Stimulated activated CD8-positive, alpha-beta memory T cell treated with anti-CD3 and anti-CD28 coated beads, Interleukin-4, amount 100 ng/mL, for 4 hours (primary cell): Measurements from ENCODE around the gene RBP7.
"Not testable (repeated sequence)": the region's sequence is repeated elsewhere in the genome, so short reads cannot be mapped to it uniquely, and the experiment has no call there.

Source experiments
- DNase-seq, 2 donors: peaks; one replicate each; pipeline ENCODE4 v3.0.0-alpha.2; 2020; ENCODE audit warnings: low read depth in 2 of 2, low spot score in 1 of 2

Gene RBP7

DNA sequence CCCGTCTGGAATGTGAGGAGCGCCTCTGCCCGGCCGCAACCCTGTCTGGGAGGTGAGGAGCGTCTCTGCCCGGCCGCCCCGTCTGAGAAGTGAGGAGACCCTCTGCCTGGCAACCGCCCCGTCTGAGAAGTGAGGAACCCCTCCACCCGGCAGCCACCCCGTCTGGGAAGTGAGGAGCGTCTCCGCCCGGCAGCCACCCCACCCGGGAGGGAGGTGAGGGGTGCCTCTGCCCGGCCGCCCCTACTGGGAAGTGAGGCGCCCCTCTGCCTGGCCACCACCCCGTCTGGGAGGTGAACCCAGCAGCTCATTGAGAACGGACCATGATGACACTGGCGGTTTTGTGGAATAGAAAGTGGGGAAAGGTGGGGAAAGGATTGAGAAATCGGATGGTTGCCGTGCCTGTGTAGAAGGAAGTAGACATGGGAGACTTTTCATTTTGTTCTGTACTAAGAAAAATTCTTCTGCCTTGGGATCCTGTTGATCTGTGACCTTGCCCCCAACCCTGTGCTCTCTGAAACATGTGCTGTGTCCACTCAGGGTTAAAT lies 32.0 kb downstream of the RBP7 start:
- DNase-seq = not testable (repeated sequence)

DNA sequence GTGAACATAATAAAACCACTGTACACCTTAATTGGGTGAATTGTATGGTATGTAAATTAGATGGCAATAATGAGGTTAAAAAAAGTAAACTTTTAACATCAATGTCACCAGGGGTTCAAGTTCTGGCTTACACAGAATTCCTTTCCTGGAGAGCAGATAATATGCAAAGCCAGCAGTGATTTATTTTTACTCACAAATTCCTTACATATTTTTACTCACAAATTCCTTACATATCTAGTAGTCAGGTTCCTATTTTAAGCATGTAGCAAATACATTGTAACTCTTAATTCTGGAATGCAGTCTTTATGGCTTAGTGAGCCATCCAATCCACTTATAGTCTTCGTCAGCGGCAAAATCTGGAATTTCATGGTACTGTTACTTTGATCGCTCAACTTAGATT lies 34.4 kb downstream of the RBP7 start:
- no peak for DNase-seq

DNA sequence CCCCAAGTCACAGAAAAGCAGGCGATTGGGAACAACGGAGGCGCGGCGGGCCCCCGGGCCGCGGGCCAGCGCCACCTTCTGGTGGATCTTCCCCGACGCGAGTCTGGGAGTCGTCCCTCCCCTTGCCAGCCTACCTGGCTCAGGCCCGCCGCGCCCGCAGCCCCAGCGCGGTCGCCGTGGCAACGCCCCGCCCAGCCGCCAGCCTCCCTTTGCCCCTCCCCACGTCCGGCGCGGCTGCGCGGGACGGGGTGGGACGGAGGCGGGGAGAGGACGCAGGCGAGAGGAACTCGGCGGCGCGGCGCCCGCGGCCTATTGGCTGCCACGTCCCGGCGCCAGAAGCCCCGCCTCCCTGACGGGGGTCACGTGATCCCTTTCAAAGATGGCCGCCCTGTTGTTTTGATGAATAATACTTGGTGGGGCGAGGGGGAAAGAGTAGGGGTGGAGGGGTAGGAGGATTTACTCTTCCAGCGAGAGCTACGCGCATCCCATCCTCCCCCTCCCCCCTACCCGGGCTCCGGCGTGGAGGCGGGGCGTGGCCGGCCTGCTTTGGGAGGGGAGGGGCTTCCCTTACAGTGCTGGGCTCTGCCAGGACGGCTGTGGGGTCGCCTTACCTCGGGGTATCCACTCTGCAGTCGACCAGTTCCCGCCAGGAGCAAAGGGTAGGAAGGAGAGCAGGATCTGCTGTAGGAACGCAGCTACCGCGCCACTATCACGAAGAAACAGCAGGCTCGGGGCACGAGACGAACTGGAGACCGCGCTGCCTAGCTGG lies 35.7 kb downstream of the RBP7 start, which contains the start of gene UBE4B:
Gene UBE4B, plus strand, starts transcription at position 369 of the 769 bp plus-strand sequence. CDS start 713 bp downstream, outside the sequence.
- DNase-seq = peak; percentile 92 to 96

DNA sequence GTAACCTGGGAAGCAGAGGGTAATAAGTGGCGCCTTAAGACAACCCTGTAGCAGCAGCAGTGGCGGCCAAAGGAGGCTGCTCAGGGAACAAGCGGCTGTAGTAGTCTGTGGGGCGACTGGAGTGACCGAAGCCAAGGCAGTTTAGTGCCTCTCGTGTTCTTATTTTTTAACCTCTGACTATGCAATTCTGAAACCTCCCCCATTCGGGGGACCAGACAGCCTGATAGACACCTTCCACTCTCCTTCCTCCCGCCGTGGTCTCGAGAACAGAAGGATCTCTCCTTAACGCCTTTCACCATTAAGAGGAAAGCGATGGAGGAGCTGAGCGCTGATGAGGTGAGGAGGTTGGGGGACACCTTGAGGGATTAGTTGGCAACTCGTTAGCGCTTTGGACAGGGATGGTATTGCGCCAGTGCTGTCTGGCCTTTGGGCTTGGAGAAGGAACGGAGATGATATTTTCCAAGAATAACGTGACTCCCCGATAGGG lies 36.4 kb downstream of the RBP7 start:
- no peak for DNase-seq

DNA sequence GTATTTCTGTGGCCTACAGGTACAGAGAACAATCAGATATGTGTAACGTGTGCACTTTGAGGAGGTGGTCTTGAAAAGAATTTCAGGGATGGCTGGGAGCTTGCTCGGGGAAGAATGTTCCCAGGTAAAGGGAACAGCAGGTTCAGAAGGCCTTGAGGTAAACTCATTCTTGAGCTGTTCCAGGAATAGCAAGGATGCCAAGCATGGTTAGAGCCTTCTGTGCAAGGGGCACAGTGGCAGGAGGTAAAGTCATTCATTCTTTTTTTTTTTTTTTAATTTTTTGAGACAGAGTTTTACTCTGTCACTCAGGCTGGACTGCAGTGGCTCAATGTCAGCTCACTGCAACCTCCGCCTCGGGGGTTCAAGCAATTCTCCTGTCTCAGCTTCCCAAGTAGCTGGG lies 45.7 kb downstream of the RBP7 start:
- no peak for DNase-seq

DNA sequence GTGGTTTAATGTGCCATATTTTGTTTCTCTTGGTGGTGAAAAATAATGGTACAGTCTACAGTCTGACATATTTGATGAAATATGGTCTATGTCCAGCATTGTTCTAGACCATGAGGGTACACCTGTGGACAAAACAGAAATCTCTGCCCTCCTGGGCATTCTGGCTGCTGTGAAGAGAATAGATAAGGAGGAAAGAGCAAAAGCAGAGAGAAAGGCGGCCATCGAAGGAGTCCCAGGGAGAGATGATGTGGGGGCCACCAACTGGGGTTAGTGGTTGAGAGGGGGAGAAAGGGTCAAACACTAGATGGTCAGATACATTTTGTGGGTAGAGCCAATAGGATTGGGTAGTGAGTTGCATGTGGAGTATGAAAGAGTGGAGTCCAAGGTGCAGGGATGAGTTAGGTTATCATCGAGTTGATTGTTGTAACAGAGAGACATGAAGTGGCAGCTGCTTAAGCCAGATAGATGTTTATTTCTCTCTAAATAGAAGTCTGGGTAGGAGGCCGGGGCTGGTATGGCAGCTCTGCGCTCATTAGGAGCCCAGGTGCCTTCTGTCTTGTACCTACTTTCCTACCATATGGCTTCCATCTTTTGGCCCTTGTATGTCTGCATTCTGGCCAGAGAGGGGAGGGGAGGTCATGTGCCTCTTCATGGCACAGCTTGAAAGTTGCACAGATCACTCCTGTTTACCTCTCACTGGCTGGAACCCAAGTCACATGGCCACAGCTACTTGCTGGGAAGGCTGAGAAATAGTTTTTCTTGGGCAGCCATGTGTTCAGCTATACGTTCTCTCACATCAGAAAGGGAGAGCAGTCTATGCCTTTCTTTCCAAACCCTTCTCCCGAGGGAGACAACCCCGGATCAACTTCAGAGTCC lies 48.7 kb downstream of the RBP7 start:
- no peak for DNase-seq

DNA sequence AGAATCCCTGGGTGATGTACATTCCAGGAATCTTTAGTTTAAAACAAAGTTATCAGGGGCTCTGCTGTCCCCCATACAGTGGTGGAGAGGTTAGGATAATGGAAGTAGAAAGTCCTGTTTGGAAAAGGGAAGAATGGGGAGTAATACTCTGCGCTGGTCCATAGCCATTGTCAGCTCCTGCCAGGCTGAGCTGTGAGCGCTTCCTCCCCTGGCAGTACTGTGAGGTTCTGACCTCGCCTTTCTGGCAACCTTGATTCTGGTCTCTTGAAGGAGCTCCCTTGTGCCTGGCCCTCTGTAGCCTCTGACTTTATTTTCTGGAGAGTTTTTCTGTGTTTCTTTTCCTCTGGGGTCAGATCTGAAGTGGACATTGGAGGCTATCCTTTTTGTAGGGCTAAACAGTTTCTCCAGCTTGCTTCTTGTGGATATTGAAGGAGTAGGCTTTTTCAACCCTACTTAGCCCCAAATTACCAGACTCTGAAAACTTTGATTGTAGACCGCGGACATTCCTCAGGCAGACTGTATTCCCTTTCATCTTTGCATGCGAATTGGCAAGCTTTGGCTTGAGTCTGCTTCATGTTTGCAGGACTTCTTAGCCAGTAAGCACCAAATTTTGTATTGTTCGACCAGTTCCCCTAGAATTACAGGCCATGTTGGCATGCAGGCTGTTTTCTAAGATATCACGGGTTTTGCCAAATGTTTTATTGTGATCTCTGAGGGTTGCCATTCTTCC lies 49.5 kb downstream of the RBP7 start:
- no peak for DNase-seq

DNA sequence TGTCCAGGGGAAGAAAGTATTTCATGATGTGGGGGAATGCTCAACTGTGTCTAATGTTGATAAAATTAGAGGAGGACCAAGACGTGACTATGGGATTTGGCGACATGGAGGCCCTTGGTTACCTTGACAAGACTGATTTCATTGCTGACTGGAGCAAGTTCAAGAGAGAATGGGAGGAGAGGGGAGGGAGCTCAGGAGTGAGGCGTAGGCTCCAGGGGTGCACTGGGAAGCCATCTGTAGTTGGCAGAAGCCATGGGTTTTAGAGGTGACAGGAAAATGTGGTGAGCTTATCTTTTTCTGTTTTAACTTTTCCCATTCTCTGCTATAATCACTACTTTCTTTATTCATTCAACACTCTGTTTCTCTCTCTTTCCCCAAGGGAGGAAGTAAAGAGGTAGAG lies 51.6 kb downstream of the RBP7 start:
- DNase-seq = no peak

DNA sequence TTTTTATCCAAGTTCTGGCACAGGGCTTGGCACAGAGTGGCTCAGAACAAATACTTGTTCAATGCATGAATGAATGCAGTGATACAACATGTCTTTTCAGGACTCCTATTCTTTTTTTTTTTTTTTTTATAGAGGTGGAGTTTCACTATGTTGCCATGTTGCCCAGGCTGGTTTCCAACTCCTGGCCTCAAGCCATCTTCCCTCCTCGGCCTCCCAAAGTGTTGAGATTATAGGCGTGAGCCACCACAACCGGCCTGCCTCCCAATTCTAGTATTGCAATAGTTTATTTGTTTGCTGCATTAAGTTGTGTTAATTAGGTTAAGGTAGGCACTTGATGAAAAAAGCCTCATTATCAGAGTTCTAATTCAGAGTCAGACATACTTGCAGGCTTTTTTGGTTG lies 53.6 kb downstream of the RBP7 start:
- DNase-seq = no peak

DNA sequence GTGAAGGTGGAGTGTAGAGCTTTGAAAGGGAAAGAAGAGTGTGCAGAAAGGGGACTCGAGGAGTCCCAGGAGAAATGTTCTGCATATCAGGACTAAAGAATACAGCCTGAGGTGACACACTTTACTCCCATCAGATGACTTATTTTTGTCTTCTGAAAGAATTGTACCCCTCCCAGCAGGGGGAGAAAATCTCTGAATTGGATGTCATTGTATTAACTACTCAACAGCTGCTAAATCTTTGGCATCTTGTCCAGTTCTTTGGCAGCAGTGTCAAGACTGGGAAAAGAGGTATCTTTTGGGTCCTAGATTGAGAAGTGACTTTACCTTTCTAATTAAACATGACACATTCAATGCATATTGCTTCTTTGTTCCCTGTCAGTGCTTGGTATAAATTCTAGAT lies 54.6 kb downstream of the RBP7 start:
- no peak for DNase-seq

DNA sequence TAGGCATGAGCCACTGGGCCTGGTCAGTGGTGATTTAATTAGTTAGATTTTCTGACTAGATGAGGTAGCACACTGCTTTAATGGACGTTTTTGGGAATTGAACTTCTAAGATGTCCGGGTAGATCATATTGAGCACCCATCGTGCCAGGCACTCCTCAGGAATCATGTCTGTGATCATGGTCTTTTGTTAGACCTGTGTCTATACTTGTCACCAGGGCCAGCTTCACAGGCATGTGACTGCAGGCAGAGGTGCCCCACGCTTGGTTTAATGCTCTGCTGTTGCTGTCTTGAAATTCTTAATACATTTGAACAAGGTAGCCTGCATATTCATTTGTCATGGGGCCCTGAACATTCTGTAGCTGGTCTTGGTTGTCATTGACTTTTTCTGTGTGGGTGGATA lies 55.3 kb downstream of the RBP7 start:
- DNase-seq = no peak

DNA sequence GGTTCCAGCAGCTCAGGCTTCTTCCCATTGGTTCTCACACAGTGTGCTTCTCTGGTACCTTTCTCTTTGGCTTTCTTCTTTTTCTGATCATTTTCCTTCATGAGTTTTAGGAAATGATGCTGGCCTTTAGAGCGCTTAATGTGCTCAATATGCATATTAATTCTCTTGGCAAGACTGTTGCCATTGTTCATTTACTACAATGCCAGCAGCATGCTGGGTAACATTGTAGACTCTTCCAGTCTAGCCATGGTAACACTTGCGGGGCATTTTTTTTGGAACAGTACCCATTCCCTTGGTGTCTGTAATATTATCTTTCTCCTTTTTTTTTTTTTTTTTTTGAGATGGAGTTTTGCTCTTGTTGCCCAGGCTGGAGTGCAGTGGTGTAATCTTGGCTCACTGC lies 57.4 kb downstream of the RBP7 start:
- no peak for DNase-seq

DNA sequence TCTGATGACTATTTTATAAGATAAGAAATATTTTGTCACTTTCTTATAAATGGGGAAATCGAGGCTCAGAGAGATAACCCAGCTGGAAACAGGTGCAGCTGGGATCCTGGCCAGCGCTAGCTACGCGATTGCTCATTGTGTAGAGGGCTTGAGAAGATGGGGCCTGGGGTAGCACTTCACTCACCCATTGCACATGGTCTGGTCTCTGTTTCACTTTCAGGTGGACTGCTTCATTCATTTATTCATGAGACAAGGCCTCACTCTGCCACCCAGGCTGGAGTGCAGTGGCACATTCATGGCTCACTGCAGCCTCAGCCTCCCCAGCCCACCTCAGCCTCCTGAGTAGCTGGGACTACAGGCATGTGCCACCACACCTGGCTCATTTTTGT lies 59.6 kb downstream of the RBP7 start:
- no peak for DNase-seq

DNA sequence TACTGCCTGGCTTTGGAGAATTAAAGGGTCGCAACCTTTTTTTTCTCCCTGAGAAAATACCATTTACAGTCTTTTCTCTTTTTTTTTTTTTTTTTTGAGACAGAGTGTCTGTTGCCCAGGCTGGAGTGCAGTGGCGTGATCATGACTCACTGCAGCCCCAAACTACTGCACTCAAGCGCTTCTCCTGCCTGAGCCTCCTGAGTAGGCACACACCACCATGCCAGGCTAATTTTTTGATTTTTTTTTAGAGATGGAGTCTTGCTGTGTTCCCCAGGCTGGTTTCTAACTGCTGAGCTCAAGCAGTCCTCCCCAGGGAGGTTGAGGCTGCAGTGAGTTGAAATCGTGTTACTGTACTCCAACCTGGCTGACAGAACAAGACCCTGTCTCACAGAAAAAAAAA lies 60.3 kb downstream of the RBP7 start:
- no peak for DNase-seq

DNA sequence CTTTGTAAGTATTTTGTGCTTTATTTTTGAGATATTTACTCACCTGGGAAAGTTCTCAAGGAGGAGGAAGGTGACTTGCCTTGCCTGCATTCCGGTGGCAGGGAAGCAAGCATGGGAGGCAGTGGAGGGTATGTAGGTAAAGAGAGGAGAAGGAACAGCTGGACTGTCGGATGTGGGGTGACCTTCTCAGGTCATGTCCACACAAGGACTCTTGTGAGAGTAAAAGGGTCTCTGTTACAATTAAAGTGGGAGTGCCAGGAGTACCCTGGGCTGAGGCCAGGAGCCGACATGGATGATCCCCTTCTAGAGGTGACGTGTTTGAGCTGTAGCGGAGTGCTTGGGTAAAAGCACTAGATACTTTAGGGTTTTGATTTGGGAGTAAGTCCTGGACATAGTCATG lies 60.8 kb downstream of the RBP7 start:
- DNase-seq = no peak

DNA sequence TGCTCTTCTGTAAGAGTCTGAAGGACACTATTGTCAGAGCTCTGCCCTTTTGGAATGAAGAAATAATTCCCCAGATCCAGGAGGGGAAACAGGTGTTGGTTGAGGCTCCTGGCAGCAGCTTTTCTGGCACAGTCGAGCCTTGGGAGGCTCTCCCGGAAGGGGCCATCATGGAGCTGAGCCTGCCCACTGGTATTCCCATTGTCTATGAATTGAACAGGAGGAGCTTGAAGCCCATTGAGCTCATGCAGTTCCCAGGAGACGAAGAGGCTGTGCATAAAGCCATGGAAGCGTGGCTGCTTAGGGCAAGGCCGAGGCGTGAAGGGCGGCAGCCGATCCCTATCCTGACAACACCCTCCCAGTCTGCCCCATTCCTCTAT lies 62.3 kb downstream of the RBP7 start:
- DNase-seq = no peak

DNA sequence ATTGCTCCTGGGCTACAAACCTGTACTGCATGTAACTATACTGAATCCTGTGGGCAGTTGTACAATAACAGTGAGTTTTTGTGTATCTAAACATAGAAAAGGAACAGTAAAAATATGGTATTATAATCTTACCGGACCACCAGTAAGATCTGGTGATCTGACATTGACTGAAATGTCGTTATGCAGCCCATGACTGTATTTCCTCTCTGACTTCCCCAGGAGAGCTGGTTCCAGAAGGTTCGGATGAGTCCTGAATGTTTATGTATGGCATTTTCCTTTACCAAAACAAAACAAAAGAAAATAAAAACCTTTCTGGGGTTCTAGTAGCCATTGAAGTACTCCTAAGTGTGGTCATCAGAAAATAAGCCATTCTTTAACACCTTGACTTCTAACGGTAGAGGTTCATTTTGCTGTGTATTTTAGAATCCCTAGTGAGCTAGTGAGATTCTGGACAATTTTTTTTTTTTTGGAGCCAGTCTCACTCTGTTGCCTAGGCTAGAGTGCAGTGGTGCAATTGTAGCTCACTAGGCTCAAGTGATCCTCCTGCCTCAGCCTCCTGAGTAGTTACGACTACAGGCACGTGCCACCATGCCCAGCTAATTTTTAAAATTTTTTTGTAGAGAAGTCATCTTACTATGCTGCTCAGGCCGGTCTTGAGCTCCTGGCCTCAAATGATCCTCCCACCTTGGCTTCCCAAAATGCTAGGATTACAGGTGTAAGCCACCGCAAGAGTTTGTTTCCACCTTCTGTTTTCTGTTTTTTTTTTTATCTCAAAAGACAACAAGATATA lies 63.5 kb downstream of the RBP7 start:
- DNase-seq = no peak

DNA sequence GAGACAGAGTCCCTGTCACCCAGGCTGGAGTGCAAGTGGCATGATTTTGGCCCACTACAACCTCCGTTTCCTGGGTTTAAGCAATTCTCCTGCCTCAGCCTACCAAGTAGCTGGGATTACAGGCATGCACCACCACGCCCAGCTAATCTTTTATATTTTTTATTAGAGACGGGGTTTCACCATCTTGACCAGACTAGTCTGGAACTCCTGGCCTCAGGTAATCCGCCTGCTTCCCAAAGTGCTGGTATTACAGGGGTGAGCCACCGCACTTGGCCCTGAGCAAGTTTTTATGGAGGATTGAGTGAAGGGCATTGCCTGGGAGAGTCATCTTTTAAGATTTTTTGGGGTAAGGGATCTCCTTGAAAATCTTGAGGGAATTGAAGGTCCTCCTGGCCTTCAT lies 64.2 kb downstream of the RBP7 start:
- DNase-seq = no peak

DNA sequence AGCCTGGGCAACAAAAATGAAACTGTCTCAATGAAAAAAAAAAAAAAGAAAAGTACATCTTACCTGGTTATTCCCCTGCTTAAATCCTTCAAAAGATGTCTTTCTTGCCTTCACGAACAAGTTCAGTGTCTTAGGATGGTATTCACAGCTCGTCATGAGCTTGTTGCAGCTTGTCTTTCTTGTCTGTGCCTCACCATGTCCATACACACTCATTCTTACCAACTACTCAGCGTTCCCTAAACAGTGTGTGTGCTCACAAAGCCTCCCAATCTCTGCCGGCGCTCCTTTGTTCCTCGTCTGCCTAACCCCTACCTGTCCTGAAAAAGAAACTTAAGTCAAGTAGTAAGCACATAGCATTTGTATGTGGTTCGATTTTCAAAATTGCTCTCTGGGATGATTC lies 66.8 kb downstream of the RBP7 start:
- no peak for DNase-seq
